PC-3 (cell line): Measurements from ENCODE around the gene PHF1. TPM values are rescaled to one million over a fixed set of nuclear protein-coding genes. Genes with fewer than 3 reads are reported as not detected.

Experiments used
- ATAC-seq: fragments of 200-7000 bp; cut with Tn5 transposase; 2 replicates; pipeline ENCODE4 v1.9.1; 2020; ENCODE audit warnings: mild to moderate bottlenecking, moderate library complexity
- BruUV-seq: library from RNA; stranded (reverse); fragments of 400-500 nt; replicated peaks from 2 replicates; lab custom pipeline; 2021; lab: Mats Ljungman, UMichigan
- CTCF ChIA-PET: fragments of 300-600 bp; sonication (Branson Sonifier 250); formaldehyde crosslinking; loops from one replicate; lab custom pipeline; 2022; ENCODE audit warnings: antibody characterized with exemption; lab: Charles Lee
- POLR2A ChIA-PET: fragments of 300-600 bp; sonication (Branson Sonifier 250); formaldehyde crosslinking; loops from one replicate; lab custom pipeline; 2022; ENCODE audit warnings: antibody characterized with exemption; ENCODE audit not compliant: unreplicated experiment; lab: Charles Lee
- DNase-seq: peaks from one replicate; pipeline ENCODE4 v3.0.0-alpha.2; 2015
- H2AFZ ChIP-seq: fragments of 300-600 bp; sonication (generic); 2 replicates; pipeline ENCODE4 v1.6.0; 2016; ENCODE audit warnings: antibody characterized with exemption, low read length
- H3F3A ChIP-seq: fragments of 300-600 bp; sonication (generic); one replicate; pipeline ENCODE4 v1.6.0; 2017; ENCODE audit warnings: antibody characterized with exemption, low read length, control low read depth, mild to moderate bottlenecking; ENCODE audit not compliant: unreplicated experiment
- H3K27ac ChIP-seq: fragments of 300-600 bp; sonication (generic); 2 replicates; pipeline ENCODE4 v1.5.1; 2016; ENCODE audit warnings: mild to moderate bottlenecking, low read length
- H3K27me3 ChIP-seq: fragments of 300-600 bp; sonication (generic); 2 replicates; pipeline ENCODE4 v1.6.1; 2016; ENCODE audit warnings: low read length, mixed read lengths
- H3K36me3 ChIP-seq: fragments of 300-600 bp; sonication (generic); 2 replicates; pipeline ENCODE4 v1.6.1; 2016; ENCODE audit warnings: low read depth, mixed run types, low read length, mixed read lengths
- H3K4me1 ChIP-seq: fragments of 300-600 bp; sonication (generic); 2 replicates; pipeline ENCODE4 v1.5.1; 2016; ENCODE audit warnings: low read length; ENCODE audit not compliant: insufficient read depth
- H3K4me2 ChIP-seq: fragments of 300-600 bp; sonication (generic); 2 replicates; pipeline ENCODE4 v1.6.0; 2016; ENCODE audit warnings: low read length
- H3K4me3 ChIP-seq: fragments of 300-600 bp; sonication (generic); 2 replicates; pipeline ENCODE4 v1.5.1; 2016; ENCODE audit warnings: mild to moderate bottlenecking, low read length, mixed read lengths
- H3K79me2 ChIP-seq: fragments of 300-600 bp; sonication (generic); 2 replicates; pipeline ENCODE4 v1.6.1; 2017; ENCODE audit warnings: low read length, mixed read lengths
- H3K9ac ChIP-seq: fragments of 300-600 bp; sonication (generic); 2 replicates; pipeline ENCODE4 v1.6.0; 2016; ENCODE audit warnings: mild to moderate bottlenecking, low read length
- H3K9me2 ChIP-seq: fragments of 300-600 bp; sonication (generic); replicated peaks from 2 replicates; pipeline ENCODE4 v1.6.1; 2016; ENCODE audit warnings: mixed run types, low read length, mixed read lengths
- H3K9me3 ChIP-seq: fragments of 300-600 bp; sonication (generic); 2 replicates; pipeline ENCODE4 v1.6.1; 2016; ENCODE audit warnings: low read length, mixed read lengths
- H4K20me1 ChIP-seq: fragments of 300-600 bp; sonication (generic); 2 replicates; pipeline ENCODE4 v1.6.1; 2016; ENCODE audit warnings: low read length, mixed read lengths
- EZH2 ChIP-seq: fragments of 300-600 bp; sonication (generic); IDR thresholded peaks from one replicate; pipeline ENCODE4 v1.6.1; 2017; ENCODE audit warnings: antibody characterized with exemption, mild to moderate bottlenecking, low read length; ENCODE audit not compliant: unreplicated experiment
- EZH2phosphoT487 ChIP-seq: fragments of 300-600 bp; sonication (generic); IDR thresholded peaks from 2 replicates; pipeline ENCODE4 v1.6.1; 2018; ENCODE audit warnings: mild to moderate bottlenecking, antibody characterized with exemption, low read length, borderline replicate concordance
- intact Hi-C: fragments of 100-400 bp; cut with micrococcal nuclease; formaldehyde crosslinking; loops from 2 replicates; pipeline ENCODE4 v1.9.0; 2023
- total RNA-seq: library from RNA; depleted of rRNA; stranded (reverse); fragments of >200 nt; gene quantifications from 2 replicates; pipeline ENCODE4 v1.2.3, GENCODE V29; 2014
- TF ChIP-seq, protein P1 (sequence below): fragments of 300-600 bp; sonication (generic); conservative IDR thresholded peaks from 2 replicates; pipeline ENCODE4 v1.5.1; 2017; ENCODE audit warnings: antibody characterized with exemption, low read depth, mild to moderate bottlenecking, low read length

PHF1 gene
- total RNA-seq, 1 experiment from 2014 or later = 36.6 TPM

DNA sequence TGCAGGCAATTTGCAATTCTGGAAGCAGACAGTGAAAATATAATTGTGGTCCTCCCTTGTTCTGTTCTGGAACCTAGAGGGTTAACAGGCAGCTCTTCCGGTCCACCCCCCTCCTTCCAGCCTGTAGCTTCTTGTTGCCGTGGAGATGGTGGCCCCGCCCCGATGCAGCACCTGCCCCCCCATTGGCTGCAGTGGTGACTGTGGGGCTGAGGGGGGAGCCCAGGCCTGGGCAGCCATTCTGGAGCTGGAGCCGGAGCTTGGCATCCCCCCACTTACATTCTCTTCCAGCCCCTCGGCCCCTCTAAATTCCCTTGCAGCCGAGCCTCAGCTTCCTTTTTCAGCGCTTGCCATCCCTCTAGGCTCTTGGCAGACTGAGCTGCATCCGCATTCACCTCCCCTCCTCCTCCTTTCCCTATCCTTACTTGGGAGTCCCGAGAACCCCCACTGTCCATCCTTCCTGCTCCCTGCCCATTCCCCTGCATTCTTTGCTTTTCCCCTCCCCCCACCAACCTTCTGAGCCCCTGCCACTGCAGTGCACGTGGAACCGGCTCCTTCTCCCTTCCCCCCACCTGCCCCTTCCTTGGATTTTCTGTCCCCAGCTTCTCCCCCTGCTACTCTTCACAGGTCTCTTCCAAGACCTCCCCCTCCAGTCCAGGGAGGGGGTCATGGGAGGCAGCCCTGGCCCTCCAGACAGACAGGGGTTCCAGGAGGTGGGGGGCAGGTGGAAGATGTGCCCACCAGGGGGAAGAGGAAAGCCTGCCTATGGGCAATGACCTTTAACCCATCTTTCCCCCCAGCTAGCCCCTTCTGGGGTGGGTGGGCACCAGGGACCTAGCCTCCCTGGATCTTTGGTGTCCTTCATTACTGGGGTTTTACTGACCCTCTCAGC, 20.4 kb downstream of the PHF1 start:
- DNase-seq (no peak), ATAC-seq (no peak)
- TF ChIP-seq EZH2 (no peak), EZH2phosphoT487 (no peak)
- TF ChIP-seq, protein P1, sequence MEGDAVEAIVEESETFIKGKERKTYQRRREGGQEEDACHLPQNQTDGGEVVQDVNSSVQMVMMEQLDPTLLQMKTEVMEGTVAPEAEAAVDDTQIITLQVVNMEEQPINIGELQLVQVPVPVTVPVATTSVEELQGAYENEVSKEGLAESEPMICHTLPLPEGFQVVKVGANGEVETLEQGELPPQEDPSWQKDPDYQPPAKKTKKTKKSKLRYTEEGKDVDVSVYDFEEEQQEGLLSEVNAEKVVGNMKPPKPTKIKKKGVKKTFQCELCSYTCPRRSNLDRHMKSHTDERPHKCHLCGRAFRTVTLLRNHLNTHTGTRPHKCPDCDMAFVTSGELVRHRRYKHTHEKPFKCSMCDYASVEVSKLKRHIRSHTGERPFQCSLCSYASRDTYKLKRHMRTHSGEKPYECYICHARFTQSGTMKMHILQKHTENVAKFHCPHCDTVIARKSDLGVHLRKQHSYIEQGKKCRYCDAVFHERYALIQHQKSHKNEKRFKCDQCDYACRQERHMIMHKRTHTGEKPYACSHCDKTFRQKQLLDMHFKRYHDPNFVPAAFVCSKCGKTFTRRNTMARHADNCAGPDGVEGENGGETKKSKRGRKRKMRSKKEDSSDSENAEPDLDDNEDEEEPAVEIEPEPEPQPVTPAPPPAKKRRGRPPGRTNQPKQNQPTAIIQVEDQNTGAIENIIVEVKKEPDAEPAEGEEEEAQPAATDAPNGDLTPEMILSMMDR = no peak
- Histone ChIP-seq H3K79me2 (no peaks in the 10 kb centered on the region), H3K27me3 (no peaks in the 10 kb centered on the region), H3K27ac (no peak overlapping the region), H3K9ac (no peak overlapping the region), H3K4me3 (no peak overlapping the region), H2AFZ (no peak overlapping the region), H3K4me2 (no peak overlapping the region), H3K9me3 (no peaks in the 10 kb centered on the region), H3K36me3 (no peaks in the 10 kb centered on the region), H3K9me2 (no peaks in the 10 kb centered on the region), H3K4me1 (peaks cover 14% of the 10 kb centered on the region), H3F3A (no peaks in the 10 kb centered on the region), H4K20me1 (no peaks in the 10 kb centered on the region)
- no TSS peak for BruUV-seq
- intact Hi-C loops = no loop called here
- ChIA-PET POLR2A (interaction anchor here (0.5 kb wide), 1 partner anchor 23 kb away, joined by 3 read pairs; the partner anchor contains the start of gene ZBTB9), CTCF (no interaction called here)

DNA sequence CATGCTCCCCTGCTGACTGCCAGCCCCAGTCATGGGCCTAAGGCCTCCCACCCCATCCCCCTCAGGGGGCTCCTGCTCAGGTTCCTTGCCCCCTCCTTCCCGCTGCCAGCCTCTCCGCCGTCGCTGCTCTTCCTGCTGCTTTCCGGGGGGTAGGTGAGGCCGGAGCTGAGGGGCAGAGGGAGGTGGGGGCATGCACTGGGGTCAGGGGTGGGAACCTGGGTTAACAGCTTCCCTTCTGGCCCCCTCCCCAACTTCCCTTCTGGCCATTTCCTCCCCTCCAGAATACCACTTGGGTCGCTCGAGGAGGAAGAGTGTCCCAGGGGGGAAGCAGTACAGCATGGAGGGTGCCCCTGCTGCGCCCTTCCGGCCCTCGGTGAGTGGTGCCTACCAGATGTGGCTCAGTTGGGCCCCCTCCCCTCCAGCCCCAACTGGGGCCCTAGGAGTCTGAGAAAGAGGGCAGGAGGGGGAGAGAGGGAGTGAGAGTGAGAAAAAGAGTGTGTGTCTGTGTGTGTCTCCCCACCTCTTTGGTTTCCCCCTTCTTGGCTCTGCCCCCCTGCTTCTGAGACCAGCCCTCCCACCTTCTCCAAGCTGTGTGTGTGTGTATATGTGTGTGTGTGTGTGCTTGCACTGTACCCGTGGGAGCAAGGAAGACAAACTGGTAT, 21.2 kb downstream of the PHF1 start:
- no peak overlapping the region for H3K4me2 ChIP-seq
- intact Hi-C loops = no loop called here
- no peak overlapping the region for H3K4me3 ChIP-seq
- H3K36me3 ChIP-seq = no peaks in the 10 kb centered on the region
- H4K20me1 ChIP-seq = no peaks in the 10 kb centered on the region
- H2AFZ ChIP-seq = no peak overlapping the region
- no peaks in the 10 kb centered on the region for H3F3A ChIP-seq
- peaks cover 14% of the 10 kb centered on the region for H3K4me1 ChIP-seq
- no peak for ATAC-seq
- H3K9me2 ChIP-seq = no peaks in the 10 kb centered on the region
- DNase-seq = no peak
- ChIA-PET POLR2A (no interaction called here), CTCF (no interaction called here)
- H3K9me3 ChIP-seq = no peaks in the 10 kb centered on the region
- H3K9ac ChIP-seq = no peak overlapping the region
- H3K27me3 ChIP-seq = no peaks in the 10 kb centered on the region
- H3K79me2 ChIP-seq = no peaks in the 10 kb centered on the region
- BruUV-seq = no TSS peak
- TF ChIP-seq, protein P1 = no peak
- TF ChIP-seq EZH2 = no peak
- TF ChIP-seq EZH2phosphoT487 = no peak
- no peak overlapping the region for H3K27ac ChIP-seq
